Measurements from ENCODE around the gene EFNA1. TPM values are rescaled to one million over a fixed set of nuclear protein-coding genes. Genes with fewer than 3 reads are reported as not detected.

EFNA1 gene
- total RNA-seq, 1 experiment from 2014 or later: 19.7 TPM

DNA sequence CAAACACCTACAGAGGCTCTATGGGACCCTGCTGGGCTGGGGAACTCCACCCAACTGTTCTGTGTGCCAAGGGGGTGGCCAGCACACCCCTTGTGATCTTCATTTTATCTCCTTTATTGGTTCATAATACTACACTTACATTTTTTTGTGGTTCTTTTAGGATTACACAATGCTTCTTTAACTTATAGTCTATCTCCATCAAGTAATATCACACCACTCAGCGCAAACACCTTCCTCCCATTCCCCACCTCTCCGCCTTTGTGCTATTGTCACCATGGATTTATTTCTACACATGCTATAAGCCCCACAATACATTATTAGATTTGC lies 33.1 kb upstream of the EFNA1 start:
- ChIA-PET CTCF (interaction anchor here (1.1 to 2.4 kb wide), 4 partner anchors 10 to 78 kb away, joined by 3 to 25 read pairs (median 9); partner anchors contain the start of gene KRTCAP2), RAD21 (ENCODE audit: low non-redundant PET in 1 of 2, low total read pairs in 2 of 2, uncharacterized antibody in 2 of 2, unreplicated experiment in 2 of 2) (interaction anchor here in 1 of 2 experiments (1.5 kb wide), 1 partner anchor 73 kb away, joined by 5 read pairs; no protein-coding TSS in a partner anchor), POLR2A (no interaction called here)
- Histone ChIP-seq H3K27me3 (ENCODE audit: insufficient read depth, low read length) (no peaks in the 10 kb centered on the region), H3K36me3 (ENCODE audit: control insufficient read depth in 1 of 2, insufficient read depth in 2 of 2, low read length in 2 of 2) (no peaks in the 10 kb centered on the region), H3K9me2 (ENCODE audit: insufficient read depth) (no peaks in the 10 kb centered on the region), H3K4me3 (replicated peaks in 1 of 2; ENCODE audit: low read depth in 1 of 2, low read length in 2 of 2) (no peak overlapping the region), H3K9ac (ENCODE audit: low read length) (no peak overlapping the region), H2AFZ (ENCODE audit: low read depth, low read length, poor library complexity, severe bottlenecking) (peak overlapping the region; percentile 1), H3K4me2 (ENCODE audit: low read length) (peak overlapping the region; percentile 40), H4K20me1 (ENCODE audit: insufficient read depth) (no peaks in the 10 kb centered on the region), H3K9me3 (ENCODE audit: control insufficient read depth in 1 of 2, insufficient read depth in 1 of 2, low read depth in 1 of 2, low read length in 2 of 2) (no peaks in the 10 kb centered on the region), H3K4me1 (ENCODE audit: control insufficient read depth in 1 of 2, insufficient read depth in 2 of 2, low read length in 2 of 2) (peaks cover 12 to 29% of the 10 kb centered on the region in 2 experiments; a peak in 3 of 4 replicates), H3K27ac (ENCODE audit: low read depth, low read length) (peak overlapping the region; percentile 18; the same call in 1 of the 2 replicates), H3K79me2 (ENCODE audit: insufficient read depth, low read length) (no peaks in the 10 kb centered on the region)
- TF ChIP-seq JUND (IDR thresholded peaks at IDR 0.05) (no peak), EZH2phosphoT487 (IDR thresholded peaks at IDR 0.05; ENCODE audit: borderline replicate concordance) (no peak), EZH2 (IDR thresholded peaks at IDR 0.05) (no peak), ELF1 (IDR thresholded peaks at IDR 0.05; ENCODE audit: borderline replicate concordance, low read depth) (no peak), POLR2AphosphoS5 (IDR thresholded peaks at IDR 0.05; ENCODE audit: low read depth, low read length) (no peak)
- TF ChIP-seq, protein P1, sequence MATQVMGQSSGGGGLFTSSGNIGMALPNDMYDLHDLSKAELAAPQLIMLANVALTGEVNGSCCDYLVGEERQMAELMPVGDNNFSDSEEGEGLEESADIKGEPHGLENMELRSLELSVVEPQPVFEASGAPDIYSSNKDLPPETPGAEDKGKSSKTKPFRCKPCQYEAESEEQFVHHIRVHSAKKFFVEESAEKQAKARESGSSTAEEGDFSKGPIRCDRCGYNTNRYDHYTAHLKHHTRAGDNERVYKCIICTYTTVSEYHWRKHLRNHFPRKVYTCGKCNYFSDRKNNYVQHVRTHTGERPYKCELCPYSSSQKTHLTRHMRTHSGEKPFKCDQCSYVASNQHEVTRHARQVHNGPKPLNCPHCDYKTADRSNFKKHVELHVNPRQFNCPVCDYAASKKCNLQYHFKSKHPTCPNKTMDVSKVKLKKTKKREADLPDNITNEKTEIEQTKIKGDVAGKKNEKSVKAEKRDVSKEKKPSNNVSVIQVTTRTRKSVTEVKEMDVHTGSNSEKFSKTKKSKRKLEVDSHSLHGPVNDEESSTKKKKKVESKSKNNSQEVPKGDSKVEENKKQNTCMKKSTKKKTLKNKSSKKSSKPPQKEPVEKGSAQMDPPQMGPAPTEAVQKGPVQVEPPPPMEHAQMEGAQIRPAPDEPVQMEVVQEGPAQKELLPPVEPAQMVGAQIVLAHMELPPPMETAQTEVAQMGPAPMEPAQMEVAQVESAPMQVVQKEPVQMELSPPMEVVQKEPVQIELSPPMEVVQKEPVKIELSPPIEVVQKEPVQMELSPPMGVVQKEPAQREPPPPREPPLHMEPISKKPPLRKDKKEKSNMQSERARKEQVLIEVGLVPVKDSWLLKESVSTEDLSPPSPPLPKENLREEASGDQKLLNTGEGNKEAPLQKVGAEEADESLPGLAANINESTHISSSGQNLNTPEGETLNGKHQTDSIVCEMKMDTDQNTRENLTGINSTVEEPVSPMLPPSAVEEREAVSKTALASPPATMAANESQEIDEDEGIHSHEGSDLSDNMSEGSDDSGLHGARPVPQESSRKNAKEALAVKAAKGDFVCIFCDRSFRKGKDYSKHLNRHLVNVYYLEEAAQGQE (IDR thresholded peaks at IDR 0.05; ENCODE audit: low read depth): no peak
- TF ChIP-seq, protein P2, sequence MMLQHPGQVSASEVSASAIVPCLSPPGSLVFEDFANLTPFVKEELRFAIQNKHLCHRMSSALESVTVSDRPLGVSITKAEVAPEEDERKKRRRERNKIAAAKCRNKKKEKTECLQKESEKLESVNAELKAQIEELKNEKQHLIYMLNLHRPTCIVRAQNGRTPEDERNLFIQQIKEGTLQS (IDR thresholded peaks at IDR 0.05): no peak
- no TSS peak for BruUV-seq (replicated peaks)
- DNase-seq (ENCODE audit: low read depth, low spot score): no peak
- no peak for ATAC-seq
- intact Hi-C loops (cut with micrococcal nuclease): loop anchor here (2.0 to 10.0 kb wide), 2 partner anchors 34 to 500 kb away; no protein-coding TSS in a partner anchor

Measured in HCT116 (cell line).